Activated CD4-positive, alpha-beta T cell treated with anti-CD3 and anti-CD28 coated beads, Interleukin-10, Interleukin-2, amounts not matched to agents 100 ng/mL and 50 ng/mL, durations not matched to agents 16 hours and 8 hours (primary cell): ENCODE data around the gene MT1G.
A peak's percentile ranks its signal among the peaks of the same experiment; 100 is the strongest.
"Not testable (repeated sequence)": the region's sequence is repeated elsewhere in the genome, so short reads cannot be mapped to it uniquely, and the experiment has no call there.

ENCODE experiments used
- DNase-seq: peaks from one replicate; pipeline ENCODE4 v3.0.0-alpha.2; 2020

Gene MT1G

DNA sequence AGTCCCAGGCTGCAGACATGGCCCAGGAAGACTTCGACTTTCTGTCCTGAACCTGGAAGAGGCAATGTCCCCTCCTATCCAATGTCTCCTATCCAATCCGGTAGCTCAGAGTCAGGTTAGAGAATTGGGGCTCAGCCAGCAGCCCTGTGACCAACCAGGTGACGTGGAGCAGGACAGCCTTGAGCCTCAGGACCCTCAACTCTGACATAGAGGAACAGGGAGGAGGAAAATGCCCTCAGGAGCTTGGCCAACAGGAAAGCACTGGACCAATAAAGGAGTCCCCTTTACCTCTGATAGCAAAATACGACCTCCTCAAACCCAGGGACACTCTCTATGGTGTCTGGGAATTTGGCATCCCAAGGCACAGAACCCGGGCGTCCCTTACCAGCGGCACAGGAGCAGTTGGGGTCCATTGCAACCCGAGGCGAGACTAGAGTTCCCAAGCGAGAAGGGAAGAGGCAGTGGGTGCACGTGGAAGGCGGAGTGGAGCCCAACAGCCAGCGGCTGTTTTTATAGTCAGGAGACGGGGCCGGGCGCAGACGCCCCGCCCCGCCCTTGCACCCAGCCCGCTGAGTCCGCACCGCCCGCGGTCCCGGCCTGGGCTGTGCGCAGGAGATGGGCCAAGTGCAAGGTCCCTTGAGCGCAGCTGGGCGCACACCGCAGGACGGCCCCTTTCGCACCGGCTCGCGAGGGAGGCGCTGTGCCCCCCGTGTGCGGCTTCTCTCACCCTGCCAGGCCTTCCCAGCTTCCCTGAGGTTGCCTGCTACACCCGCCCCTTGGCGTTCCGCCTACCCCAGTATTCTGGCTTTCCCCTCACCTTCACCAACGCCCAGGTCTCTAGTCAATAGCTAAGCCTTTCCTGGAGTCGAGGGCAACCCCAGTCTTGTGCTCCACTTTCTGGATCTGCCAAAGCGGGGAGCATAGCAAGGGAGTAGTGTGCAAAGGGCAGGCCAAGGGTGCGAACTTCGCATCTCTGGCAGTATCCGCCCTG, at the start of gene MT1G:
Gene MT1G, minus strand, starts transcription at position 485 of the 991 bp plus-strand sequence. Its CDS starts 72 bp downstream, at position 413.
- DNase-seq, result peak; percentile 52

DNA sequence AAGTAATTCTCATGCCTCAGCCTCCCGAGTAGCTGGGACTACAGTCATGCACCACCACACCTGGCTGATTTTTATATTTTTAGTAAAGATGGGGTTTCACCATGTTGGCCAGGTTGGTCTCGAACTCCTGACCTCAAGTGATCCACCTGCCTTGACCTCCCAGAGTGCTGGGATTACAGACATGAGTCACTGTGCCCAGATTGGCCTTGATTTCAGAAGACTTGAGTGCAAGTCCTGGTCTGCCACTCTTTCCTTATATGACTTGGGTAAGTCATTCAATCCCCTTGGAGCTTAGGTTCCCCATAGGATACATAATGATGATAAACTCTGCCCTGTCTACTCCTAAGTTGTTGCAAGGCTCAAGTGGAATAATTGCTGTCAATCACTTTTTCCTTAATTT, 49.7 kb upstream of the MT1G start:
- not testable (repeated sequence) for DNase-seq

DNA sequence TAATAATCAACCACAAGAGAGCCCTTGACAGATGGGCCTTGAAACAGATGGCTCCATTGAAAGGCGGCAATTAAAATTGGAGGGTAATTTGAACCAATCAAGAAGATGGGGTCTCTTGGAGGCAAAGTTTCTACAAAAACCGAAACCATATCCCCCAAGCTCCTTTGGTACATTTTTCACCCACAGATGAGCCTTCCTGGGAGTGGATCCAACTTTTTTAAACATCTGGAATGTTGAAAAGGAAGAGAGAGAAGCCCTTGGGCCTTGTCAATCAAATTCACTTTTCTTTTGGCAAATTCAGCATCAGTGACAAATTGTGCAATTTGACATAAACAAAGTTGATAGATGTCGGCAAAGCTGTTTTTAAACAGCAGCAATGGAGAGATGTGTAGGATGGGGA, 48.9 kb upstream of the MT1G start:
- DNase-seq, result no peak

DNA sequence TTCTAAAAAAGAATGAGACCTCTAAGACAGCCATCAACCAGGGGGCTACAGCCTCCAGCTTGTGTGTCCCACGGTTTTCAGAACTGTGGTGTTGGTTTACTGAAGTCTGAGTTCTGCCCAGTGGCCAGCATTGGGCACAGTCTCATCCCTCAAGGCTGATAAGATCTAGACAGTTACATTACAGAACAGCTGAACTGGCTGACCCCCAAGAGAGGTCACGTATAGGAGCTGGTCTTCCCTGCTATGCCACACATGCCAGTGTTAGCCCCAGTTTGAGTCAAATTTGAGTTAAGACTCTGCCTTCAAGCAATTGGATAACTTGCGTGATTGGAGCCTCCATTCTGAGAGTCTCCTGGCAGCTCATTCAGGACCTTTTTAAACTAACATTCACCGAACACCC, 47.3 kb upstream of the MT1G start:
- DNase-seq, result no peak

DNA sequence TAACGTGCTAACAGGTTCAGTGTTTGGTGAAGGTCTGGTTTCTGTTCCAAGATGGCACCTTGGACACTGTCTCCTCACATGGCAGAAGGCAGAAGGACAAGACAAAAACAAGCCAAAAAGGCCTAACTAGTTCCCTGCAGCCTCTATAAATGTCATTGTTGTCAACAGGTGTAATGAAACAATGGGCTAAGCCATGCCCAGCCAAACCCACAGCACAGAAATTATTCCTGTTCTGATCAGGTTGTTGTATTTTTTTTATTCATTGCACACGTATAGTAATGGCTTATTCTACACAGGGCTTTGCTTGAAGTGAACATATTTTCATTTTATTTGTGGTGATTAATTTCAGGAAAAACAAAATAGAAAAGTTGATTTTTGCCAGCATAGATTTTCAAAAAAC, 45.9 kb upstream of the MT1G start:
- no peak for DNase-seq

DNA sequence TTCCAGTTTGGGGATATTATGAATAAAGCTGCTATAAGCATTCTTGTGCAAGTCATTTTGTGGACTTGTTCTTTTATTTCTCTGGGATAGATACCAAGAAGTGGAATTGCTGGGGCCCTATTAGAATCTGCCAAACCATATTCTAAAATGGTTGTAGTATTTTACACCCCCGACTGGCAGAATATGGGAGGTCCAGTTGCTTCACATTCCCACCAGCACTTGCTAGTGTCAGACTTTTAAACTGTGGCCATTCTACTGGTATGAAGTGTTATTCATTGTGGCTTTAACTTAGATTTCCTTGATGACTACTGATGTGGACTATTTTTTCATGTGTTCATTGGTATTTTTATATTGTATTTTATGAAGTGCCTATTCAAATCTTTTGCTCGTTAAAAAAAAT, 44.0 kb upstream of the MT1G start:
- no peak for DNase-seq

DNA sequence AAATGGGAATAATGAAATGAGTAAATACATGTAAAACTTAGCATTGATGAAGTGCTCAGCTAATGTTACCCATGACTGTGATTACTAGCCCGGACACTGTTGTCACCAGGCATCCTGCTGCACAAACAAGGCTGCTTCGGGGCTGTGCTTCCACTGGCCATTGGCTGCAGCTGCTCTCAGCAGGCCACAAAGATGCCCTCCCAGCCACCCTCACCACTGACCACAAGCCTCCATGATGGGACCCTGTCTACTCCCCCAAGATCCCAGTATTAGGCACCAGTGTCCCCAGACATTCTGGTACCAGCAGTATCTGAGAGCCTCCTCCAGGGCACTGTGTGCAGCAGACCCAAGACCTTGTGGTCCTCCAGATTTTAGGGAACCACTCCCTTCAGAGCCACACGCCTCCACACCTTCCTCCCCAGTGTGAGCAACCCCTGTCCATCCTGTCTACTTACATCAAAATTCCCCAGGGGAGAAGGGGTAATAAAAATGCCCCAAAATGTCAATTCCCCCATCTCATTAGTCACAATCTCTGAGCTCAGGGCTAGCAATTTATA, 42.4 kb upstream of the MT1G start:
- DNase-seq, result no peak

DNA sequence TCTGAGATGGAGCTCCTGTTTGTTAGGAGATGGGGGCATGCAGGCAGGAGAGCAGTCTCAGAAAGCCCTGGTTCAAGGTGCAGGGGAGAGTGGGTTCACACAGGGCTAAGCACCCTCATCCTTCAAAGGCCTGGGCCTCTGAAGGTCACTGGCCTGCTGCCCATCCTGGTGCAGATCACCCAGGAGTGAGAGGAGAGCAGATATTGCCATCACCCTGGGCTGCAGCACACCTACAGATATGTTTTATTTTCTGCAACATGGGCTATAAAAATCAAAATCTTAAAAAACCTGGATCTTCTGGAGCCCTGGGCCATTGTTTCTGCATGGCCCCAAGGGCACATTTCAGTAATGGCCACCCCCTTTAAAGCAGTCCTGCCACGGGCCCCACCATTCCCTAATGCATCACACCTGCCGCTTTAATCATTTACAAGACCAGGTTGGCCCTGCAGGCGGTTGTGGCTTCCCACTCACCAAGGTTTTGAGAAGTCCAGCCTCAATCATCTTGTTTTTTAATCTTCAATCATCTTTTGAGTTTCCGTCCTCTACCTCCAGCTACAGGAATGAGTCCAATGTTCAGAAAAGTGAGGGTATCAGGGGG, 41.7 kb upstream of the MT1G start:
- DNase-seq, result no peak

DNA sequence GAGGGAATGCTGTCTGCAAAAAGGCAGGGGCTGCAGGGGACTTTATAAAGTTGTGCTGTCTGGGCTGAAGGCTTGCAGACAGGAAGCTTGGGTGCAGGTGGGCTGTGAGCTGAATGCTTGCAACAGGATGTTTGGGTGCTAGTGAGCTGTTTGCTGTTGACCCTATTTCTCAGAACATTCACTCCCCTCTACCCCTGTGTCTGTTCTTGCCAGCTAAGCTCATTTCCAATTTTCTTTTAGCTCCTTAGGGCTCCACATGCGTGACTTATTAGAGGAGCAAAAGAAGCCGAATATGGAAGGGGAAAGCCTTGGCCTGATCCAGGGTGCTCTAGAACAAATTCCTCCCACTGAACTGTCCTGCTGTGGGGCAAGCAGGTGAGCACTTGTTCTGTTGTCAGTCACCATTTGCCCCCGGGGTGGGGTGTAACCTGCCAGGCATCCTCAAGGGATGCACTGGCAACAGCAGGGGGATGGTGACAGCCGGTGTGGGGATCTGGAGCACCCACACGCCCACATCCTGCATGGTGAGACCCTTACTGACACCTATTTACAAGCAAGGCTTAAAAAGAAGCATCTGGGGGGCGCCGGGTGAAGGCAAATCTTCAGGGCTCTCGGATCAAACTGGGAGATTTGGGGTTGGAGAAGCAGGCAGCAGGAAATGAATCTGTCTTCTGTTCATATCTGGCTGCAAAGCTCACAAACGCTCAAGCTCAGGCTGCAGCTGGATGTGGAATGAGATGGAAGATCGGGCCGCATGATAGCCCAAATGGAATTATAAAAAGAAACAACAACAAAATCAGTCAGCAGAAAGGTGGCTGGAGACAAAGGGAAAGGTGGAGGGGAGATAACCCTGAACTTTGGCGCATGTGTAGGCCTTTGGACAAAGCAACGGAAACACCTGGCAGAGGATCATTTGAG, 40.9 kb upstream of the MT1G start:
- peak; percentile 11 for DNase-seq

DNA sequence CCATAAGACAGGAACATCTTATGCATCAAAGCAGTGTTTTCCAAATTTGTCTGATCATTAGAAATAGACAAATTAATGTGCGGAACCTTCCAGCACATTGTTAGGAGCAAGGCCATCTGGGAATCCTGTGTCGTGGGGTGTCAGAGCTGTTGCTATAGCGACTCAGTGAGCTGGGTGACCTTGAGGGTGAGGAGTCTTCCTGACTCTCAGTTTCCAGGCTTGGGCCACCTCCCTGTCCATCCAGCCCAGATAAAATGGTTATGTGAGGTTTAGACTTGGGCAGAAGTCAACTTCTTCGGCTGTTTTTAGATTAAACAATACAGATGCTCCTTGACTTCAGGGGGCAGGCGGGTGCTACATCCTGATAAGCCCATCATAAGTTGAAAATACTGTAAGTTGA, 35.0 kb upstream of the MT1G start:
- no peak for DNase-seq

DNA sequence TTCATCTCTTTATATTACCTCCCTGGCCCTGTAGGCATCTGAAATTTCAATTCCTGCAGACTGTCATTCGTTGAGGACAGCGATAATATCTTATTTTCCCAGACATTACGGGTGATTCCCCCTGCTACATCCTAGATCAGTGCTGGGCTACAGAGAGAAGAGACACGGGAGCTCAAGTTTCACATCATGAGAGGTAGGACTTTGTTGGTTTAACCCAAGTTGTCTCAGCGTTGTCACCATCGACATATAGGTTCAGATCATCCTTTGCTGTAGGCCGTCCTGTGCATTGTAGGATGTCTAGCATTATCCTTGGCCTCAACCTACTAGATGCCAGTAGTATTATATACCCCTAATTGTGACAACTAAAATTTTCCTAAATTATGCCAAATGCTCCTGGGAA, 33.7 kb upstream of the MT1G start:
- DNase-seq, result no peak

DNA sequence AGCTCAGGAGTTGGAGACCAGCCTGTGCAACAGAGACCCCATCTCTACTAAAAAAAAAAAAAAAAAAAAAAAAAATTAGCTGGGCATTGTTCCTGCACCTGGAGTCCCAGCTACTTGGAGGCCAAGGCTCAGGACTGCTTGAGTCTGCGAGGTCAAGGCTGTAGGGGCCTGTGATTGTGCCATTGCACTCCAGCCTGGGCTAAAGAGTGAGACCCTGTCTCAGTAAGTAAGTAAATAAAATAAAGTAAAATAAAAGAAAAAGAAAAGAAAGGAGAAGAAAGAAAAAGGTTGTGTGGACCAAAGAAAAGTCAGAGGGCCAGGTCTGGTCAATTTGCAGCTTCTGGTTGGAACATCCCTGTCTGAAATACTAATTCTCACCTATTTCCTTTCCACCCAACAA, 32.8 kb upstream of the MT1G start:
- no peak for DNase-seq

DNA sequence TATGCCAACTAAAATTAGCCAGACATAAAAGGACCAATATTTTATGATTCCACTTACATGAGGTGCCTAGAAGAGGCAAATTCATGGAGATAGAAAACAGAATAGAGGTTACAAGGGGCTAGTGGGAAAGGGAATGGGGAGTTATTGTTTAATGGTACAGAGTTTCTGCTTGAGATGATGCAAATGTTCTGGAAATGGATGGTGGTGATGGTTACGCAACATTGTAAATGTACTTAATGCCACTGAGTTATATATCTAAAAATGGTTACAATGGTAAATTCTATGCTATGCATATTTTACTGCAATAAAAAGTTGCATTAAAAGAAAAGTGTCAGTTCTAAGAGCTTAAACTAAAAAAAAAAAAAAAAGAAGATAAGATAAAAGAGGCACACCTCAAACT, 32.3 kb upstream of the MT1G start:
- DNase-seq, result no peak

DNA sequence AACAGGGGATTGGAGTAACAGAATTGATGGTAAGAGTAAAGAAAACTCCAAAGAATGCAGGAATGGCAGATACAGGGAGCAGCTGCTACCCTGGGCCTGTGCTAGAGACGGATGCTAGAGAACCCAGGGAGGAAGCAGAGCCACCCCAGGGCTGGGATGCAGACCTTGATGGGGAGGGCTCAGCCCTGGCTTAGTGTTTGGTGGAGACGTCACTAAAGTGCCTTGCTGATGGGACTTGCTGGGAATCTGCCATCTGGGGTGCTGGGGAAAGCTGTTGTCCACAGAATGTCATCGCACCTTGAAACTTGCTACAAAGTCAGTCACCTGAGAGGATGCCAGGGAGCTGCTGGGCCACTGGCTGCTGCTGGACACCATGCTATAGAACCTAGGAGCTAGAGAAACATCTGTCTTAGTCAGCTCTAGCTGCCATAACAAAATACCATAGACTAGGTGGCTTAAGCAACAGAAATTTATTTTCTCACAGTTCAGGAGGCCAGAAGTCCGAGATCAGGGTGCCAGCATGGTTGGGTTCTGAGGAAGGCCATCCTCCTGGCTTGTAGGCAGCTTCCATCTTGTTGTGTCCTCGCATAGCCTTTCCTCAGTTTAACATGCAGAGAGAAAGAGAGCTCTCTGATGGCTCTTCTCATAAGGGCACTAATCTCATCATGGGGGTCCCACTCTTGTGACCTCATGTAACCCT, 29.7 kb upstream of the MT1G start:
- no peak for DNase-seq

DNA sequence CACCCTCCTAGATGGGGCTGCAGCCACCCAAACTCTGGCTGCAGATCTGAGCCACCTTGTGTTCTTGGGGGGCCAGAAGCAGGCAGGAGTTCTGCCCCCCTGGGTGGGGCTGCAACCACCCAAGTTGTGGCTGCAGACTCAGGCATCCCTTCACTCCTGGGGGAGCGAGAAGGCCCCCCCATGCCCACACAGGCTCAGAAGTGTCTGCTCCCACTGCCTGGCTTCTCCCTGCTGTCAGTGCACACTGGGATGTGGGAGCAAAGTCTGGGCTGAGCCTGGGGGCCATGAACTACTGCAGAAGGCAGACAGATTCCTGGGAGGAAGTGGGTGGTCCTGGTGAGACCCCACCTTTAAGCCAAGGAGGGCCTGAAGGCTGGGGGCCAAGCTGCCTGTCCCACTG, 27.4 kb upstream of the MT1G start:
- no peak for DNase-seq

DNA sequence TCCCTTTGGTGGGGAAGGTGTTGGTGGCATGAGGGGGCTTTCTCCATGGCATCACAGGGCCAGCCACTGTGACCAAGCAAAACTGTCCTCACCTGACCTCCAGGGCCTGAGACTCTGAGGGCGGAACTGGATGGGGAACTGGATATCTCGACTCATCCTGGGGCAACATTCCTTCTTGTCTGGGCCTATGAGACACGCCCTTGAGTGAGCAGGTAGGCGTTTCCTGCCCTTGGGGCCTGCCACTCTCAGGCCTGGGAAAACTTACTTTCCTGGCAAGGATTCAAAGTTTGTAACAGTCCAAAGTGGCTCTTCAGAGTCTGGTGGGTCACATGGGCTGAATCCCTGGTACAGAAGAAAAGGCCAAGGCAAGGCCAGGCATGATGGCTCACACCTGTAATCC, 24.0 kb upstream of the MT1G start:
- DNase-seq, result no peak

DNA sequence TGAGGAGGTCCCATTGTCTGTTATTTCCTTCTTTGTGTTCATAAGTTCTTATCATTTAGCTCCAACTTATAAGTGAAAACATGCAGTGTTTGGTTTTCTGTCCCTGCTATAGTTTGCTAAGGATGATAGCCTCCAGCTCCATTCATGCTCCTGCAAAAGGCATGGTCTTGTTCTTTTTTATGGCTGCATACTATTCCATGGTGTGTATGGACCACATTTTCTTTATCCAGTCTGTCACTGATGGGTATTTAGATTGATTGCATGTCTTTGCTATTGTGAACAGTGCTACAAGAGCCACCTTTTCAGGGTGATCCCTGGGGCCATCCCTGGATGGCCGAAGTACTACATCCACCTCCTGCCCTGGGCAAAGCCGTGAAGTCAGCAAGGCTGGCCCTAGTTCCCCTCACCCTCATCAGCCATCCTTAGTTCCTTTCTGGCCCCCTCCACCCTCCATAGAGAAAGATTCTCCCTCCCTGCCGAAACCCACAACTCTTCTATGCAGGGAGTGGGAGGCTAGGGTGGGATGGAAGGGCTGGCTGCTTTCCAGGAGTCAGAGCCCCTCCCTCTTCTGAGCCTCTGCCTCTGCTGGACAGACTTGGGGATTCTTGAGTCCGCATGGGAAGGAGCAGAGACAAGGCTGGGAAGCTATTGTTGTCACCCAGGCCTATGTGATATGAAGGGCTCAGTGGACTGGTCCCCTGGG, 22.7 kb upstream of the MT1G start:
- no peak for DNase-seq

DNA sequence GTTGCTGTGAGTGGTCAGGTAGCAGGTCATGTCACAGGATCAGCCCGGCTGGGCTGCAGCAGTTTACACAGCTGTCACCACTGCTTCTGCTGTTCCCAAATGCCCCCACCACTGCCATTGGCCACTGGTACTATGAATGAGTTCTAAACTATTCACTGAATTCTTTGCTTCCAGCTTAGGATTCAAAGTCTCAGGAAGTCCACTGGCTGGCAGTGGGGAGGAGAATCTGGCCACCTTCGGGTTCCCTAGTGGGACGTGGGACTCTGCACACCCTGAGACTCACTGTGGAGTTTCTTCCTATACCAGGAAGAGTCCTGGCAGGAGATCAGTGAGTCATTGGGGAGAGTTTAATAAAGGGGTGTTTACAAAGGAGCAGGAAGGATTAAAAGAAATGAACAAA, 21.3 kb upstream of the MT1G start:
- no peak for DNase-seq

DNA sequence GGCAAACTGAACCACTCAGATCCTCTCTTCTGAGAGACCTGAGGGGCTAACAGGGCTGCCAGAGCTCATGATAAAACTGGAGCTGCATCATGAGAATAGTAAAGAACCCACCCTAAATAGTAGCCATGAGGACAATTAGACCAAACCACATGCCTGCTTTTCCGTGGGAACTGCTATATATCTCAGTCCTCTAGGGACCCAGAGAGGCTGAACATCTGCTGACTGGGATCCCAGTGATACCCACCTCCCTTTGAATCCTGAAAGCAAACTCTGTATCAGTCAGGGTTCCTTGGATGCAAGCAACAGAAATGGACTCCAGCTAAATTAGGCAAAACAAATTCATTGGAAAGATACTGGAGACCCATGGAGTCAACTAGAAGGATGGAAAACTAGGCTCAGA, 20.9 kb upstream of the MT1G start:
- DNase-seq, result no peak

DNA sequence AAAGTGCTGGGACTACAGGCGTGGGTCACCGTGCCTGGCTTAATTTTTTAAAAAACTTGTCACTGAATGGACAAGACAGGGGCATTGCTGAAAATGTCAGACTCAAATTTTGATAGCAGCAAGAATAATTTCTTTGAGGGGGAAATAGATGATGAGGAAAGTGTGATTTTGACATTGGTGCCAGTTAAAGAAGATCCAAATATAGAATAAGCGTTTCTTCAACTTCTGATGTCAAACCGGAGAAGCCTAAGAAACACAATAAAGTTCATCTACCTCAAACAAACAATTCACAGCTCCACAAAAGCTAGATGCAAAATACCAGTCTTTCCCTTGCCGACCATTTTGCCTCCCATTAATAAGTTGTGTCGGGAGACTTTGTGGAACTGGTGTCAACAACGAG, 18.9 kb upstream of the MT1G start:
- DNase-seq, result no peak

DNA sequence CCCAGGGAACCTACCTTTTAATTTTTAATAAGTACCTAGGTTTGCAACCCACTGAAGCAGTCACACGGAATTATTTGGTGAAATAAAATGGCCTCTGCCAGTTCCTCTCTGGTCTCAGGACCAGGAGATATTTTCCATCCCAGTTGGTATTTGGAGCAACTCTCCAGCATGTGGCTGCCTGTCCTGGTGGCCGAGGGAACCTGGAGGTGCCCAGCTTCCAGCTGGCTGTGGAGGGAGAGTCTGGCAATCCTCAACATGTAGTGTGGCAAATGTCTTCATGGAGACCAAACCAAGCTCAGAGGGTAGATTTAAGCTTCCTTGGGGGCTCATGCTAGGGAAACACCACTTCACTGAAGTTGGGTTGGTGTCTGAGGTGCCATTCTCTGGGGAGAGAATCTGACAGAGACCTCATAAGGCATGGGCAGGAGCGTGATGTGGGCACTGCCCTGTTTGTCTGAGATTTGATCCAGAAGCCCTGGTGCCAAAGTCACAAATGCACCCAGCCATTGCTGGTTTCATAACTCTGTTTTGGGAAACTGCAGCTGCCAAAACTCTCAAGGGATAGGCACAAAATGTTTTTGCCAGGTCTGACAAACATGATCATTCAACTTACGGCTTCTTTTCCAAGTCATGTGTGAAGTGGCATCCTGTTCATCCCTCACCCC, 17.2 kb upstream of the MT1G start:
- no peak for DNase-seq
